IMR-90 (cell line): ENCODE measurements around the gene BUD23. TPM values are rescaled to one million over a fixed set of nuclear protein-coding genes. Genes with fewer than 3 reads are reported as not detected.

Experiments
- ATAC-seq: fragments of 200-7000 bp; cut with Tn5 transposase; 2 replicates; pipeline ENCODE4 v1.9.1; 2020; ENCODE audit warnings: low read depth, mild to moderate bottlenecking, moderate library complexity
- BruUV-seq: library from RNA; stranded (reverse); fragments of 400-500 nt; replicated peaks from 2 replicates; lab custom pipeline; 2021; lab: Mats Ljungman, UMichigan
- CTCF ChIA-PET: fragments of 300-600 bp; formaldehyde crosslinking; extraction: SDS; loops from one replicate; lab custom pipeline; 2021; ENCODE audit warnings: antibody characterized with exemption; lab: Yijun Ruan, JAX
- POLR2A ChIA-PET: fragments of 300-600 bp; sonication (Branson Sonifier 250); formaldehyde crosslinking; loops from one replicate; lab custom pipeline; 2022; ENCODE audit warnings: antibody characterized with exemption; ENCODE audit not compliant: unreplicated experiment; lab: Charles Lee
- DNase-seq: peaks from one replicate; pipeline ENCODE4 v3.0.0; 2013
- H2AFZ ChIP-seq: replicated peaks from 2 replicates; pipeline ENCODE3; 2013; ENCODE audit warnings: low read length, mild to moderate bottlenecking; ENCODE audit not compliant: poor library complexity
- H2AK5ac ChIP-seq: 2 replicates; pipeline ENCODE4 v1.6.1; 2013; ENCODE audit warnings: low read depth, low read length, inconsistent platforms
- H2AK9ac ChIP-seq: replicated peaks from 2 replicates; pipeline ENCODE3; 2013; ENCODE audit warnings: mild to moderate bottlenecking, low read depth, low read length, moderate library complexity; ENCODE audit not compliant: poor library complexity
- H2BK120ac ChIP-seq: 2 replicates; pipeline ENCODE4 v1.6.1; 2013; ENCODE audit warnings: low read depth, low read length, inconsistent platforms
- H2BK15ac ChIP-seq: 3 replicates; pipeline ENCODE4 v1.6.1; 2013; ENCODE audit warnings: low read depth, low read length, inconsistent platforms
- H2BK20ac ChIP-seq: 2 replicates; pipeline ENCODE4 v1.6.1; 2013; ENCODE audit warnings: low read depth, mild to moderate bottlenecking, inconsistent platforms, low read length, moderate library complexity
- H2BK5ac ChIP-seq: 2 replicates; pipeline ENCODE4 v1.6.1; 2013; ENCODE audit warnings: mild to moderate bottlenecking, low read depth, low read length, inconsistent platforms; ENCODE audit not compliant: poor library complexity, severe bottlenecking
- H3K14ac ChIP-seq: replicated peaks from 2 replicates; pipeline ENCODE4 v1.6.1; 2013; ENCODE audit warnings: low read depth, low read length, inconsistent platforms
- H3K18ac ChIP-seq: 2 replicates; pipeline ENCODE4 v1.6.1; 2013; ENCODE audit warnings: low read depth, low read length, control low read depth
- H3K23ac ChIP-seq: 2 replicates; pipeline ENCODE4 v1.6.1; 2013; ENCODE audit warnings: low read depth, low read length, inconsistent platforms
- H3K27ac ChIP-seq: 2 replicates; pipeline ENCODE4 v1.5.1; 2013; ENCODE audit warnings: mild to moderate bottlenecking, control low read depth, low read length; ENCODE audit not compliant: insufficient read depth
- H3K27me3 ChIP-seq: 2 replicates; pipeline ENCODE4 v1.6.1; 2013; ENCODE audit warnings: low read length; ENCODE audit not compliant: control insufficient read depth, insufficient read depth
- H3K36me3 ChIP-seq: 2 replicates; pipeline ENCODE4 v1.6.1; 2013; ENCODE audit warnings: low read length, mixed read lengths; ENCODE audit not compliant: control insufficient read depth, insufficient read depth
- H3K4ac ChIP-seq: 2 replicates; pipeline ENCODE4 v1.6.1; 2013; ENCODE audit warnings: low read depth, low read length, inconsistent platforms
- H3K4me1 ChIP-seq: 2 replicates; pipeline ENCODE4 v1.6.1; 2013; ENCODE audit warnings: low read length, mixed read lengths; ENCODE audit not compliant: control insufficient read depth, insufficient read depth
- H3K4me2 ChIP-seq: 2 replicates; pipeline ENCODE4 v1.6.1; 2013; ENCODE audit warnings: low read depth, mild to moderate bottlenecking, control low read depth, low read length, moderate library complexity
- H3K4me3 ChIP-seq: 2 replicates; pipeline ENCODE4 v1.5.1; 2013; ENCODE audit warnings: low read depth, mild to moderate bottlenecking, control low read depth, low read length, moderate library complexity; ENCODE audit not compliant: insufficient read depth
- H3K56ac ChIP-seq: 2 replicates; pipeline ENCODE4 v1.6.1; 2013; ENCODE audit warnings: low read length, inconsistent platforms; ENCODE audit not compliant: insufficient read depth; ENCODE audit errors: extremely low read depth
- H3K79me1 ChIP-seq, 2 experiments: 2 replicates each; pipeline ENCODE4 v1.6.1; 2013; ENCODE audit warnings: low read length in 2 of 2, inconsistent platforms in 1 of 2, low read depth in 1 of 2
- H3K9ac ChIP-seq: 2 replicates; pipeline ENCODE4 v1.6.1; 2013; ENCODE audit warnings: low read depth, low read length, control low read depth
- H3K9me1 ChIP-seq: 2 replicates; pipeline ENCODE4 v1.6.1; 2013; ENCODE audit warnings: low read length, inconsistent platforms; ENCODE audit not compliant: insufficient read depth
- H3K9me3 ChIP-seq: 2 replicates; pipeline ENCODE4 v1.6.1; 2013; ENCODE audit warnings: low read length; ENCODE audit not compliant: control insufficient read depth, insufficient read depth
- H4K20me1 ChIP-seq: 2 replicates; pipeline ENCODE4 v1.6.1; 2013; ENCODE audit warnings: low read length, inconsistent platforms; ENCODE audit not compliant: insufficient read depth
- H4K5ac ChIP-seq: 2 replicates; pipeline ENCODE4 v1.6.1; 2013; ENCODE audit warnings: mild to moderate bottlenecking, low read depth, low read length, control low read depth
- H4K8ac ChIP-seq, 2 experiments: 2 replicates each; pipeline ENCODE4 v1.6.1; 2013; ENCODE audit warnings: low read depth in 2 of 2, low read length in 2 of 2, control low read depth in 1 of 2, inconsistent platforms in 1 of 2
- H4K91ac ChIP-seq: 2 replicates; pipeline ENCODE4 v1.6.1; 2013; ENCODE audit warnings: low read depth, low read length, inconsistent platforms; ENCODE audit not compliant: insufficient read depth
- CEBPB ChIP-seq: IDR thresholded peaks from 2 replicates; pipeline ENCODE4 v1.6.1; 2012; ENCODE audit warnings: low read depth, low read length, improper control_type of control experiment
- CHD1 ChIP-seq: IDR thresholded peaks from 2 replicates; pipeline ENCODE4 v1.6.1; 2012; ENCODE audit warnings: low read depth, low read length, improper control_type of control experiment
- FOS ChIP-seq: fragments of 150-350 bp; IDR thresholded peaks from 2 replicates; pipeline ENCODE4 v1.6.1; 2016; ENCODE audit warnings: low read depth, low read length
- MAFK ChIP-seq: IDR thresholded peaks from 2 replicates; pipeline ENCODE4 v1.6.1; 2012; ENCODE audit warnings: low read depth, low read length, improper control_type of control experiment
- MAZ ChIP-seq: IDR thresholded peaks from 2 replicates; pipeline ENCODE4 v1.6.1; 2012; ENCODE audit warnings: low read depth, mild to moderate bottlenecking, low read length, improper control_type of control experiment, moderate library complexity, borderline replicate concordance
- MXI1 ChIP-seq: IDR thresholded peaks from 2 replicates; pipeline ENCODE4 v1.6.1; 2012; ENCODE audit warnings: low read depth, mild to moderate bottlenecking, low read length, moderate library complexity, borderline replicate concordance
- RCOR1 ChIP-seq: IDR thresholded peaks from 2 replicates; pipeline ENCODE4 v1.6.1; 2012; ENCODE audit warnings: mild to moderate bottlenecking, low read length, improper control_type of control experiment; ENCODE audit not compliant: insufficient replicate concordance
- RFX5 ChIP-seq: IDR thresholded peaks from 2 replicates; pipeline ENCODE4 v1.8.0; 2012; ENCODE audit warnings: low read depth, mild to moderate bottlenecking, low read length, moderate library complexity
- SMC3 ChIP-seq: fragments of 150-350 bp; IDR thresholded peaks from 2 replicates; pipeline ENCODE4 v1.6.1; 2016; ENCODE audit warnings: low read depth, mild to moderate bottlenecking, antibody characterized with exemption, low read length, moderate library complexity
- WGBS, 2 experiments: methylation state at CpG; one replicate each; pipeline versions ENCODE4 v1.1.5 to v1.1.7; 2013; ENCODE audit warnings: missing lambda C conversion rate in 2 of 2; ENCODE audit not compliant: insufficient read length in 1 of 2; ENCODE audit errors: extremely low coverage in 2 of 2; 5-methylcytosine and 5-hydroxymethylcytosine counted together
- dilution Hi-C: fragments of 300-500 bp; cut with HindIII; formaldehyde crosslinking; loops from one replicate; pipeline ENCODE4 v1.14.3; 2018; ENCODE audit warnings: low sequenced_read_pairs; ENCODE audit not compliant: unreplicated experiment
- in situ Hi-C: fragments of 300-500 bp; cut with MboI; formaldehyde crosslinking; loops from 3 replicates; pipeline ENCODE4 v1.14.3; 2019; ENCODE audit warnings: low sequenced_read_pairs, inconsistent platforms, mixed read lengths
- intact Hi-C: fragments of 100-400 bp; cut with micrococcal nuclease; formaldehyde crosslinking; loops from 2 replicates; pipeline ENCODE4 v1.10.0; 2022
- polyA plus RNA-seq, 3 experiments: library from polyadenylated mRNA; depleted of rRNA; stranded (reverse); fragments of >200 nt; gene quantifications; 2 replicates each; pipeline ENCODE4 v1.2.3, GENCODE V29; 2012; ENCODE audit warnings: low replicate concordance in 1 of 3
- total RNA-seq: library from RNA; depleted of rRNA; stranded (reverse); fragments of >200 nt; gene quantifications from 2 replicates; pipeline ENCODE4 v1.2.3, GENCODE V29; 2012
- TF ChIP-seq, protein P1 (sequence below): fragments of 150-350 bp; IDR thresholded peaks from 2 replicates; pipeline ENCODE4 v1.6.1; 2016; ENCODE audit warnings: low read depth, mild to moderate bottlenecking, low read length, moderate library complexity, borderline replicate concordance
- TF ChIP-seq, protein P2 (sequence below): fragments of 150-350 bp; IDR thresholded peaks from 2 replicates; pipeline ENCODE4 v1.6.1; 2017; ENCODE audit warnings: mild to moderate bottlenecking, antibody characterized with exemption, low read length, low read depth
- TF ChIP-seq, protein P3 (sequence below): conservative IDR thresholded peaks from 2 replicates; pipeline ENCODE4 v1.5.1; 2012; ENCODE audit warnings: mild to moderate bottlenecking, low read depth, low read length, improper control_type of control experiment

The BUD23 gene
- total and polyA plus RNA-seq, 2 of the 4 experiments (the other 2 are of a cell fraction) = 35.7 to 65.2 TPM

DNA sequence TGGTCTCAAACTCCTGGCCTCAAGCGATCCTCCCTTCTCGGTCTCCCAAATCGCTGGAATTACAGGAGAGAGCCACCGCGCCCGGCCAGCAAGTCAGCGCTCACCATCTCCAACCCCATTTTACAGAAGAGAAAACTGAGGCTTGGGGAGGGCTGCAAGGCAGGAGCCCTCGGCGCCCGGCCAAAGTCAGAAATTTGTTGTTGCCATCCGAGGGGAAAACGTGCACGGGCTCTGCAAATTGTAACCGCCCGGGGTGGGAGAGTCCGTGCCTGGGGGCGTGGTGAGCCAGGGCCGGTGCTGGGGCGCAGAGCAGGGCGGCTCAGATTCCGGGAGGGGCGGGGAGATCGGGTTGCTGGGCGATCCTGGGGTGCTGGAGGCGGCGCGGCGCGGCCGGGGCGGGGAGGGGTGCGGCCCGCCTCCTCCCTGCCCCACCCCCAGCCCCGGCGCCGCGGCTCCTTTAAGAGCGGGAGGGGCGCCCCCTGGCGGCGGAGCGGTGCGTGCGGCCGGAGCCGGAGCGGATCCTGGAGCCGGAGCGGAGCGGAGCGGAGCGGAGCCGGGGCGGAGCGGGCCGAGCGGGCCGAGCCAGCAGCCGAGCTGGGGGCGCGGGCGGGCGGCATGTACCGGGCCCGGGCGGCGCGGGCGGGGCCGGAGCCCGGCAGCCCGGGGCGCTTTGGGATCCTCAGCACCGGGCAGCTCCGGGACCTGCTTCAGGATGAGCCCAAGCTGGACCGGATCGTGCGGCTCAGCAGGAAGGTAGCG, 15.9 kb upstream of the BUD23 start, which contains the start of gene VPS37D:
Gene VPS37D (plus strand): TSS at position 488 of the 759 bp plus-strand sequence. CDS start 128 bp downstream, at position 616.
- dilution Hi-C loops (no loop called here), in situ Hi-C loops (no loop called here), intact Hi-C loops (loop anchor here (2.0 to 5.0 kb wide), 4 partner anchors 40 to 145 kb away; partner anchors contain the start of genes BAZ1B and STX1A)
- Histone ChIP-seq H4K8ac (peak within 1 kb of the TSS in 1 of 2 experiments; percentile 36; a peak in 2 of 4 replicates), H3K79me1 (peaks cover 0 to 9% of the 10 kb centered on the region in 2 experiments; a peak in 1 of 4 replicates), H4K91ac (no peak within 1 kb of the TSS), H3K9ac (peak within 1 kb of the TSS; percentile 84), H3K9me3 (peaks cover 2% of the 10 kb centered on the region; the same call in 1 of the 2 replicates), H2AK9ac (peak within 1 kb of the TSS; percentile 91), H3K27ac (peak within 1 kb of the TSS; percentile 14), H2BK5ac (no peak within 1 kb of the TSS), H2BK20ac (no peak within 1 kb of the TSS), H2AFZ (peak within 1 kb of the TSS; percentile 95), H2BK120ac (no peak within 1 kb of the TSS), H4K20me1 (no peaks in the 10 kb centered on the region), H3K4me2 (peak within 1 kb of the TSS; percentile 82), H3K14ac (peak within 1 kb of the TSS; percentile 73; the same call in 1 of the 2 replicates), H3K27me3 (peaks cover 3% of the 10 kb centered on the region), H4K5ac (0 out of 2 replicates have a peak within 1 kb of the TSS, but pooled peaks have one; percentile 35), H3K4me3 (peak within 1 kb of the TSS; percentile 84), H2AK5ac (no peak within 1 kb of the TSS), H3K18ac (no peak within 1 kb of the TSS; the same call in 1 of the 2 replicates), H3K36me3 (peaks cover 8% of the 10 kb centered on the region; the same call in 1 of the 2 replicates), H3K56ac (no peak within 1 kb of the TSS), H2BK15ac (no peak within 1 kb of the TSS), H3K23ac (peak within 1 kb of the TSS; percentile 74; the same call in 1 of the 2 replicates), H3K9me1 (0 out of 2 replicates have a peak, but pooled peaks cover 2% of the 10 kb centered on the region), H3K4me1 (no peaks in the 10 kb centered on the region; the same call in 1 of the 2 replicates), H3K4ac (0 out of 2 replicates have a peak within 1 kb of the TSS, but pooled peaks have one; percentile 24)
- DNase-seq (peak; percentile 80), ATAC-seq (peak; percentile 96)
- no TSS peak for BruUV-seq
- WGBS, 2 experiments = 1% methylated on average over 36 of the region's 79 CpGs; no CpG with 5 or more reads in 1 of the 2 experiments
- CTCF ChIA-PET = interaction anchor here (0.6 to 0.7 kb wide), 5 partner anchors 34 to 187 kb away, joined by 3 read pairs; no protein-coding TSS in a partner anchor
- POLR2A ChIA-PET = no interaction called here
- peak; percentile 93 for TF ChIP-seq MAZ
- TF ChIP-seq, protein P1, sequence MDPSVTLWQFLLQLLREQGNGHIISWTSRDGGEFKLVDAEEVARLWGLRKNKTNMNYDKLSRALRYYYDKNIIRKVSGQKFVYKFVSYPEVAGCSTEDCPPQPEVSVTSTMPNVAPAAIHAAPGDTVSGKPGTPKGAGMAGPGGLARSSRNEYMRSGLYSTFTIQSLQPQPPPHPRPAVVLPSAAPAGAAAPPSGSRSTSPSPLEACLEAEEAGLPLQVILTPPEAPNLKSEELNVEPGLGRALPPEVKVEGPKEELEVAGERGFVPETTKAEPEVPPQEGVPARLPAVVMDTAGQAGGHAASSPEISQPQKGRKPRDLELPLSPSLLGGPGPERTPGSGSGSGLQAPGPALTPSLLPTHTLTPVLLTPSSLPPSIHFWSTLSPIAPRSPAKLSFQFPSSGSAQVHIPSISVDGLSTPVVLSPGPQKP = no peak
- peak; percentile 92 for TF ChIP-seq RCOR1
- TF ChIP-seq FOS = no peak
- no peak for TF ChIP-seq CHD1
- TF ChIP-seq MAFK = no peak
- TF ChIP-seq SMC3 = peak; percentile 69
- TF ChIP-seq, protein P2, sequence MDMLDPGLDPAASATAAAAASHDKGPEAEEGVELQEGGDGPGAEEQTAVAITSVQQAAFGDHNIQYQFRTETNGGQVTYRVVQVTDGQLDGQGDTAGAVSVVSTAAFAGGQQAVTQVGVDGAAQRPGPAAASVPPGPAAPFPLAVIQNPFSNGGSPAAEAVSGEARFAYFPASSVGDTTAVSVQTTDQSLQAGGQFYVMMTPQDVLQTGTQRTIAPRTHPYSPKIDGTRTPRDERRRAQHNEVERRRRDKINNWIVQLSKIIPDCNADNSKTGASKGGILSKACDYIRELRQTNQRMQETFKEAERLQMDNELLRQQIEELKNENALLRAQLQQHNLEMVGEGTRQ = no peak
- TF ChIP-seq MXI1 = peak; percentile 33; the same call in 1 of the 2 replicates
- no peak for TF ChIP-seq RFX5
- TF ChIP-seq, protein P3, sequence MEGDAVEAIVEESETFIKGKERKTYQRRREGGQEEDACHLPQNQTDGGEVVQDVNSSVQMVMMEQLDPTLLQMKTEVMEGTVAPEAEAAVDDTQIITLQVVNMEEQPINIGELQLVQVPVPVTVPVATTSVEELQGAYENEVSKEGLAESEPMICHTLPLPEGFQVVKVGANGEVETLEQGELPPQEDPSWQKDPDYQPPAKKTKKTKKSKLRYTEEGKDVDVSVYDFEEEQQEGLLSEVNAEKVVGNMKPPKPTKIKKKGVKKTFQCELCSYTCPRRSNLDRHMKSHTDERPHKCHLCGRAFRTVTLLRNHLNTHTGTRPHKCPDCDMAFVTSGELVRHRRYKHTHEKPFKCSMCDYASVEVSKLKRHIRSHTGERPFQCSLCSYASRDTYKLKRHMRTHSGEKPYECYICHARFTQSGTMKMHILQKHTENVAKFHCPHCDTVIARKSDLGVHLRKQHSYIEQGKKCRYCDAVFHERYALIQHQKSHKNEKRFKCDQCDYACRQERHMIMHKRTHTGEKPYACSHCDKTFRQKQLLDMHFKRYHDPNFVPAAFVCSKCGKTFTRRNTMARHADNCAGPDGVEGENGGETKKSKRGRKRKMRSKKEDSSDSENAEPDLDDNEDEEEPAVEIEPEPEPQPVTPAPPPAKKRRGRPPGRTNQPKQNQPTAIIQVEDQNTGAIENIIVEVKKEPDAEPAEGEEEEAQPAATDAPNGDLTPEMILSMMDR = peak; percentile 98
- TF ChIP-seq CEBPB = no peak
